Measurements from ENCODE around the gene ITIH2. TPM values are rescaled to one million over a fixed set of nuclear protein-coding genes. Genes with fewer than 3 reads are reported as not detected.
"Not testable (repeated sequence)": the region's sequence is repeated elsewhere in the genome, so short reads cannot be mapped to it uniquely, and the experiment has no call there.

ITIH2 gene
- total RNA-seq, 1 donor from 2014 or later = not detected

GRCh38 chr10:7767209-7767608 lies 64.1 kb downstream of the ITIH2 start:
- H3K27me3 ChIP-seq (ENCODE audit: control insufficient read depth, insufficient read depth, low read length) = no peaks in the 10 kb centered on the region
- no peak for TF ChIP-seq CTCF (IDR thresholded peaks at IDR 0.05; ENCODE audit: insufficient read depth, low read length, severe bottlenecking)
- FAIRE-seq (no peak), DNase-seq (ENCODE audit: low read depth) (peak; percentile 18)
- no peak overlapping the region for H3K4me3 ChIP-seq (ENCODE audit: low read depth, low read length)
- H3K36me3 ChIP-seq (ENCODE audit: control insufficient read depth, insufficient read depth, low read length) = peaks cover 6% of the 10 kb centered on the region

- Histone ChIP-seq H3K4me3 (ENCODE audit: low read depth, low read length) (no peak overlapping the region), H3K27me3 (ENCODE audit: control insufficient read depth, insufficient read depth, low read length) (no peaks in the 10 kb centered on the region), H3K36me3 (ENCODE audit: control insufficient read depth, insufficient read depth, low read length) (peaks cover 6% of the 10 kb centered on the region)
- FAIRE-seq (no peak), DNase-seq (ENCODE audit: low read depth) (no peak)
- TF ChIP-seq CTCF (IDR thresholded peaks at IDR 0.05; ENCODE audit: insufficient read depth, low read length, severe bottlenecking) = no peak
Observed at GRCh38 chr10:7768417-7768816, 65.3 kb downstream of the ITIH2 start.

GRCh38 chr10:7773845-7774801 lies 71.0 kb downstream of the ITIH2 start:
- FAIRE-seq = no peak
- Histone ChIP-seq H3K4me3 (ENCODE audit: low read depth, low read length) (no peak overlapping the region), H3K36me3 (ENCODE audit: control insufficient read depth, insufficient read depth, low read length) (peaks cover 6% of the 10 kb centered on the region), H3K27me3 (ENCODE audit: control insufficient read depth, insufficient read depth, low read length) (no peaks in the 10 kb centered on the region)
- DNase-seq (ENCODE audit: low read depth) = no peak
- TF ChIP-seq CTCF (IDR thresholded peaks at IDR 0.05; ENCODE audit: insufficient read depth, low read length, severe bottlenecking) = no peak

- Histone ChIP-seq H3K4me3 (ENCODE audit: low read depth, low read length) (no peak overlapping the region), H3K36me3 (ENCODE audit: control insufficient read depth, insufficient read depth, low read length) (peaks cover 6% of the 10 kb centered on the region), H3K27me3 (ENCODE audit: control insufficient read depth, insufficient read depth, low read length) (no peaks in the 10 kb centered on the region)
- TF ChIP-seq CTCF (IDR thresholded peaks at IDR 0.05; ENCODE audit: insufficient read depth, low read length, severe bottlenecking) = no peak
- no peak for DNase-seq (ENCODE audit: low read depth)
- no peak for FAIRE-seq
Observed at GRCh38 chr10:7776777-7777176, 73.7 kb downstream of the ITIH2 start.

- not testable (repeated sequence) for H3K4me3 ChIP-seq (ENCODE audit: low read depth, low read length); H3K27me3 ChIP-seq (ENCODE audit: control insufficient read depth, insufficient read depth, low read length); FAIRE-seq; H3K36me3 ChIP-seq (ENCODE audit: control insufficient read depth, insufficient read depth, low read length); DNase-seq (ENCODE audit: low read depth)
Observed at GRCh38 chr10:7782194-7782593, 79.1 kb downstream of the ITIH2 start.

- no peak for DNase-seq (ENCODE audit: low read depth)
- FAIRE-seq = no peak
- Histone ChIP-seq H3K27me3 (ENCODE audit: control insufficient read depth, insufficient read depth, low read length) (no peaks in the 10 kb centered on the region), H3K36me3 (ENCODE audit: control insufficient read depth, insufficient read depth, low read length) (peaks cover 2% of the 10 kb centered on the region), H3K4me3 (ENCODE audit: low read depth, low read length) (no peak overlapping the region)
- no peak for TF ChIP-seq CTCF (IDR thresholded peaks at IDR 0.05; ENCODE audit: insufficient read depth, low read length, severe bottlenecking)
Observed at GRCh38 chr10:7786430-7786829, 83.3 kb downstream of the ITIH2 start.

Data from bronchial epithelial cell (primary cell).